ENCODE measurements around the gene TAL2. TPM values are rescaled to one million over a fixed set of nuclear protein-coding genes. Genes with fewer than 3 reads are reported as not detected.

The TAL2 gene
- total RNA-seq, 3 donors from 2014 or later (not counting 1 experiment from before 2014, with no cell fraction given), result not detected

GRCh38 chr9:105658351-105658750 is 3.9 kb upstream of the TAL2 start:
- H3K9me3 Mint-ChIP-seq, result no peaks in the 10 kb centered on the region
- Histone ChIP-seq H3K36me3 (ENCODE audit: control insufficient read depth, insufficient read depth, low read length) (no peaks in the 10 kb centered on the region), H3K4me1 (ENCODE audit: control insufficient read depth, insufficient read depth, low read length) (peaks cover 20% of the 10 kb centered on the region), H3K9me3 (ENCODE audit: control insufficient read depth, insufficient read depth, low read length) (no peaks in the 10 kb centered on the region), H3K4me3 (ENCODE audit: low read length) (no peak overlapping the region), H3K27ac (ENCODE audit: low read length) (no peak overlapping the region), H3K27me3 (ENCODE audit: control insufficient read depth, insufficient read depth, low read length) (peaks cover 13% of the 10 kb centered on the region)
- no peak overlapping the region for H3K4me3 Mint-ChIP-seq
- H3K4me1 Mint-ChIP-seq, result peaks cover 9% of the 10 kb centered on the region in 2 donors
- no peak overlapping the region for H3K27ac Mint-ChIP-seq
- no peak for ATAC-seq
- TF ChIP-seq, protein P1, sequence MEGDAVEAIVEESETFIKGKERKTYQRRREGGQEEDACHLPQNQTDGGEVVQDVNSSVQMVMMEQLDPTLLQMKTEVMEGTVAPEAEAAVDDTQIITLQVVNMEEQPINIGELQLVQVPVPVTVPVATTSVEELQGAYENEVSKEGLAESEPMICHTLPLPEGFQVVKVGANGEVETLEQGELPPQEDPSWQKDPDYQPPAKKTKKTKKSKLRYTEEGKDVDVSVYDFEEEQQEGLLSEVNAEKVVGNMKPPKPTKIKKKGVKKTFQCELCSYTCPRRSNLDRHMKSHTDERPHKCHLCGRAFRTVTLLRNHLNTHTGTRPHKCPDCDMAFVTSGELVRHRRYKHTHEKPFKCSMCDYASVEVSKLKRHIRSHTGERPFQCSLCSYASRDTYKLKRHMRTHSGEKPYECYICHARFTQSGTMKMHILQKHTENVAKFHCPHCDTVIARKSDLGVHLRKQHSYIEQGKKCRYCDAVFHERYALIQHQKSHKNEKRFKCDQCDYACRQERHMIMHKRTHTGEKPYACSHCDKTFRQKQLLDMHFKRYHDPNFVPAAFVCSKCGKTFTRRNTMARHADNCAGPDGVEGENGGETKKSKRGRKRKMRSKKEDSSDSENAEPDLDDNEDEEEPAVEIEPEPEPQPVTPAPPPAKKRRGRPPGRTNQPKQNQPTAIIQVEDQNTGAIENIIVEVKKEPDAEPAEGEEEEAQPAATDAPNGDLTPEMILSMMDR (IDR thresholded peaks at IDR 0.05), result no peak
- WGBS (ENCODE audit: insufficient coverage), result 86% methylated on average over 1 of the region's 2 CpGs
- peaks cover 37 to 50% of the 10 kb centered on the region in 2 donors for H3K27me3 Mint-ChIP-seq (ENCODE audit: low read depth in 2 of 2)
- no peaks in the 10 kb centered on the region for H3K36me3 Mint-ChIP-seq
- intact Hi-C loops (cut with micrococcal nuclease), result no loop called here
- no peak for DNase-seq

GRCh38 chr9:105661011-105661410 is 1.2 kb upstream of the TAL2 start:
- no peaks in the 10 kb centered on the region for H3K36me3 ChIP-seq (ENCODE audit: control insufficient read depth, insufficient read depth, low read length)
- Mint-ChIP-seq H3K9me3 (no peaks in the 10 kb centered on the region), H3K4me3 (no peak overlapping the region), H3K4me1 (peaks cover 9% of the 10 kb centered on the region in 2 donors), H3K27ac (no peak overlapping the region), H3K36me3 (no peaks in the 10 kb centered on the region), H3K27me3 (ENCODE audit: low read depth in 2 of 2) (peaks cover 27 to 34% of the 10 kb centered on the region in 2 donors)
- DNase-seq (no peak), ATAC-seq (no peak)
- H3K4me3 ChIP-seq (ENCODE audit: low read length), result no peak overlapping the region
- no peaks in the 10 kb centered on the region for H3K9me3 ChIP-seq (ENCODE audit: control insufficient read depth, insufficient read depth, low read length)
- peaks cover 13% of the 10 kb centered on the region for H3K27me3 ChIP-seq (ENCODE audit: control insufficient read depth, insufficient read depth, low read length)
- intact Hi-C loops (cut with micrococcal nuclease), result no loop called here
- H3K27ac ChIP-seq (ENCODE audit: low read length), result no peak overlapping the region
- TF ChIP-seq, protein P1 (IDR thresholded peaks at IDR 0.05), result no peak
- H3K4me1 ChIP-seq (ENCODE audit: control insufficient read depth, insufficient read depth, low read length), result peaks cover 18% of the 10 kb centered on the region
- 91% methylated on average over 4 of the region's 4 CpGs for WGBS (ENCODE audit: insufficient coverage)

DNA sequence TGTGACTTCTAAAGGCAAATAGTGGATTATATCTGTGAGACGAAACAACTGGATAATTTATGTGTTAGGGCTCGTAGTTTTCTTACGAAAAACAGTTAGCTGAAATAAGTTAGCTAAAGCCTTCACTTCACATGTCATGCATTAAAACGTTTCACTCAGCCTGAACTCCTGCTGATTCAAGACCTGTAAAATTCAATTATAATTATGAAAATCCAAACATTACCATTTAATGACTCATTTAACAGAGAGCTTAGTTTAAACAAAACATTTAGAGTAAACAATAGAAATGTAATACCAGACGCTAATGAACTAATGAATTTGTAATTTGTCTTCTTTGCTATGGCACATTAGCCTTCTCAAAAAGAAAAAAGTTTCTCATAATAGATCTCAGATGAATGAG is 1.7 kb downstream of the TAL2 start:
- WGBS (ENCODE audit: insufficient coverage), result 94% methylated on average over 4 of the region's 5 CpGs
- no peak overlapping the region for H3K4me3 ChIP-seq (ENCODE audit: low read length)
- no peak overlapping the region for H3K27ac ChIP-seq (ENCODE audit: low read length)
- H3K27me3 ChIP-seq (ENCODE audit: control insufficient read depth, insufficient read depth, low read length), result no peaks in the 10 kb centered on the region
- TF ChIP-seq, protein P1 (IDR thresholded peaks at IDR 0.05), result no peak
- ATAC-seq, result no peak
- DNase-seq, result no peak
- H3K36me3 ChIP-seq (ENCODE audit: control insufficient read depth, insufficient read depth, low read length), result no peaks in the 10 kb centered on the region
- no peak overlapping the region for H3K4me3 Mint-ChIP-seq
- H3K27ac Mint-ChIP-seq, result no peak overlapping the region
- peaks cover 14 to 15% of the 10 kb centered on the region in 2 donors for H3K27me3 Mint-ChIP-seq (ENCODE audit: low read depth in 2 of 2)
- H3K4me1 ChIP-seq (ENCODE audit: control insufficient read depth, insufficient read depth, low read length), result peaks cover 7% of the 10 kb centered on the region
- H3K9me3 ChIP-seq (ENCODE audit: control insufficient read depth, insufficient read depth, low read length), result no peaks in the 10 kb centered on the region
- no peaks in the 10 kb centered on the region for H3K36me3 Mint-ChIP-seq
- no peaks in the 10 kb centered on the region for H3K9me3 Mint-ChIP-seq
- no peaks in the 10 kb centered on the region for H3K4me1 Mint-ChIP-seq
- intact Hi-C loops (cut with micrococcal nuclease), result no loop called here

DNA sequence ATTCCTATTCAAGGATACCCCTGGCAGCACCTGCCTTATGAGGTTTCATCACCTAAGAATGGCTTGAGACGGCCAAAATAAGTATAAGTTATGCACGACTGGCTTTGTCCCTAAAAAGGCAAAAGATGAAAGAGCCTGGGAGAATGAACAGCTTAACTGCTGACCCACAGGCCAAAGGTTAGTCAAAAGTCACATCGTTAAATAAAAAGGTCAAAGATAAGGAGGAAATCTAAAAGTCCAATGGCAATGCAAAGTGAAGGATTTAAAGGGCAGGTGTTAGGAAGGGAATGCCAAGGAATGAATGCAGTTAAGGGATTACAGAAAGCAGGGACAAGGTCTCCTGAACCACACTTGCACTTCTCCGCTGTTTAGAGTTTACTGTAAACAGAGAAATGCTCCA is 5.6 kb downstream of the TAL2 start:
- Histone ChIP-seq H3K4me3 (ENCODE audit: low read length) (no peak overlapping the region), H3K27me3 (ENCODE audit: control insufficient read depth, insufficient read depth, low read length) (no peaks in the 10 kb centered on the region), H3K9me3 (ENCODE audit: control insufficient read depth, insufficient read depth, low read length) (no peaks in the 10 kb centered on the region), H3K36me3 (ENCODE audit: control insufficient read depth, insufficient read depth, low read length) (no peaks in the 10 kb centered on the region), H3K4me1 (ENCODE audit: control insufficient read depth, insufficient read depth, low read length) (peaks cover under 1% of the 10 kb centered on the region), H3K27ac (ENCODE audit: low read length) (no peak overlapping the region)
- no peak overlapping the region for H3K4me3 Mint-ChIP-seq
- intact Hi-C loops (cut with micrococcal nuclease), result no loop called here
- H3K9me3 Mint-ChIP-seq, result no peaks in the 10 kb centered on the region
- H3K27me3 Mint-ChIP-seq (ENCODE audit: low read depth in 2 of 2), result peaks cover 17 to 27% of the 10 kb centered on the region in 2 donors
- no peak overlapping the region for H3K27ac Mint-ChIP-seq
- ATAC-seq (no peak), DNase-seq (no peak)
- peaks cover 0 to 3% of the 10 kb centered on the region in 2 donors for H3K4me1 Mint-ChIP-seq
- no peaks in the 10 kb centered on the region for H3K36me3 Mint-ChIP-seq
- TF ChIP-seq, protein P1 (IDR thresholded peaks at IDR 0.05), result no peak
- WGBS (ENCODE audit: insufficient coverage), result 88% methylated on average over 3 of the region's 4 CpGs
